K562 treated with DMSO at 1 percent for 48 hours (cell line): ENCODE results near the gene RAB39B. TPM values are rescaled to one million over a fixed set of nuclear protein-coding genes. Genes with fewer than 3 reads are reported as not detected.

Experiments
- total RNA-seq: library from RNA; unstranded; fragments of 300-600 nt; gene quantifications from 2 replicates; pipeline ENCODE4 v1.2.3, GENCODE V29; 2022; ENCODE audit warnings: low replicate concordance; ENCODE audit errors: extremely low read depth

Gene RAB39B, protein sequence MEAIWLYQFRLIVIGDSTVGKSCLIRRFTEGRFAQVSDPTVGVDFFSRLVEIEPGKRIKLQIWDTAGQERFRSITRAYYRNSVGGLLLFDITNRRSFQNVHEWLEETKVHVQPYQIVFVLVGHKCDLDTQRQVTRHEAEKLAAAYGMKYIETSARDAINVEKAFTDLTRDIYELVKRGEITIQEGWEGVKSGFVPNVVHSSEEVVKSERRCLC
- total RNA-seq, result not detected in 2 replicates

DNA sequence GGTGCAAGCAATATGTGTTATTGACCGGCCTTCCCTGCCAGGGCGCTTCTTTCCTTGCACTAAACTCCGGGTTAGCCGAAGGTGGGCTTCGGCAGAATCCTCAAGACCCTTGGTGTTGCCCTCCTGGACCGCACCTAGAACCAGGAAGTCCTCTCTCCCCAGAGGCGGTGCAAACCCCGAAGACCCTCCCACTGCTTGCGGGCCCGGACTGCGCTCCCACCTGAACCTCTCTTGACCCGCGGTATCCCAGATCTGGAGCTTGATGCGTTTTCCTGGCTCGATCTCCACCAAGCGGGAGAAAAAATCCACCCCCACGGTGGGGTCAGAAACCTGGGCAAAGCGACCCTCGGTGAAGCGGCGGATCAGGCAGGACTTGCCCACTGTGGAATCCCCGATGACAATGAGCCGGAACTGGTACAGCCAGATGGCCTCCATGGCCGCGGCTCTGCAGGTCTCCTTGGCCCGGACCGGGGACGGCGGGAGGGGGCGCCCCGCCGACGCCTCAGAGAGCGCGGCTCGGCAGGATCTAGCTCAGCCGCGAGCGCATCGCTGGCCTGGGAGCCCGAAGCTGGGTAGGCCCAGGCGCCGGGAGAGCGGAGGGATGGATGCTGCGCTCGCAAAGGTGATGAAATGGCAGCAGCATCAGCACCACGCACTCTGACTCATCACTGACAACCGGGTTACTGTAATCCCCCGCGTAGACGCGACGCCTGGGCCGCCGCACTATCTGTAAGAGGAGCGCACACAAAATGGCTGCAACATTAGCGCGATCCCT, at the start of gene RAB39B:
RAB39B (minus strand) TSS at position 638 of the 775 bp plus-strand sequence; CDS start at position 435, 203 bp downstream.

DNA sequence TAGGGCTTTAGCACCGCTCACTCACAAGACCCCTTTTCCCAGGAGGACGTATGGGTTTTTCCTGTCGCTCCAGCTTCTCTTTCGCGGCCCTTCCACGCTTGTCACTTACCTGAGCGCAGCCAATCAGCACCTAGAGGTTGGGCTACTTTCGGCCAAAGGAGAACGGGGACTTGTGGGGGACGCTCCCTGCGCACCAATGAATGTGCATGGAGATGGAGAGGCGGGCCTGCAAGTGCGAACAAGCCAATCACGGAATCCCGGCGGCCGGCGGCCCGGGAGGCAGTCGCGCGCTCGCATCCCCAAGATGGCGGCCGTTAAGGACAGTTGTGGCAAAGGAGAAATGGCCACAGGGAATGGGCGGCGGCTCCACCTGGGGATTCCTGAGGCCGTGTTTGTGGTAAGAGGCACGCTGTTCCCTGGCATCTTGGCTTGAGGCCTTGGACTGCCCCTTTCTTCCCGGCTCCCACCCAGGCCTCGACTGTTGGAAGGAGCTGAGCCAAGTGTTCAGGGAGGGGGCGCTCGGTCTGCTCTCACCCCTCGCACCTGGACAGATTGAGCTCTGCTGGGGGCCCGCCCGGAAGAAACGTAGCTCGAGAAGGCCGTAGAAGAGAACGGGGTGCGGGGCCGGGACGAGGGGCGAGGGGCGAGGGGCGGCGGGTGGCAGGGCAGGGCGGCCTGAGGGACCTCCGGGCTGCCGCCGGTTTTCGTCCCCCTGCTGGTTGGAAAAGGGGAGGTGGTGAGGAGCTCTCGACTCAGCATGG, 47.9 kb downstream of the RAB39B start, which contains the start of gene VBP1:
VBP1 (plus strand) TSS at position 282 of the 761 bp plus-strand sequence; CDS start at position 305, 23 bp downstream.

Other genes starting within 250 kb of the RAB39B start
- gene F8, start 241.8 kb downstream of the RAB39B start, total RNA-seq, result not detected in 2 replicates
- gene FUNDC2, start 237.6 kb downstream of the RAB39B start, total RNA-seq, result not detected in 2 replicates
- not detected in 2 replicates for gene CMC4, start 193.4 kb downstream of the RAB39B start, total RNA-seq
- not detected in 2 replicates for gene MTCP1, start 193.4 kb downstream of the RAB39B start, total RNA-seq
- not detected in 2 replicates for gene BRCC3, start 193.0 kb downstream of the RAB39B start, total RNA-seq
- gene VBP1, start 48.0 kb downstream of the RAB39B start, total RNA-seq, result not detected in 2 replicates
- not detected in 2 replicates for gene CLIC2, start 70.1 kb upstream of the RAB39B start, total RNA-seq
- not detected in 2 replicates for gene F8A2, start 117.6 kb upstream of the RAB39B start, total RNA-seq
- gene F8A3, start 194.1 kb upstream of the RAB39B start, total RNA-seq, result not detected in 2 replicates